Activated T-helper 2 cell treated with anti-CD3 and anti-CD28 coated beads, Interferon-gamma antibody, Interleukin-2, Interleukin-4, amounts not matched to agents 10 μg/mL and 5 μg/mL and 100 μg/mL, durations not matched to agents 14 hours and 24 hours and 36 hours (primary cell): ENCODE results near the gene GABRB1. TPM values are rescaled to one million over a fixed set of nuclear protein-coding genes. Genes with fewer than 3 reads are reported as not detected.

ENCODE experiments used
- total RNA-seq: library from RNA; stranded (reverse); gene quantifications from 2 replicates; pipeline ENCODE4 v1.2.3, GENCODE V29; 2022

The GABRB1 gene
- total RNA-seq, 1 donor from 2014 or later = not detected

Other genes starting within 250 kb of the GABRB1 start
- not detected in 2 replicates for gene COX7B2, start 122.3 kb upstream of the GABRB1 start, total RNA-seq
- gene GABRA4, start 38.0 kb upstream of the GABRB1 start, total RNA-seq = not detected in 2 replicates